HCT116 (cell line): ENCODE measurements around the gene ANKZF1. TPM values are rescaled to one million over a fixed set of nuclear protein-coding genes. Genes with fewer than 3 reads are reported as not detected.

Experiments used
- ATAC-seq: fragments of 200-7000 bp; cut with Tn5 transposase; 2 replicates; pipeline ENCODE4 v1.9.1; 2020; ENCODE audit warnings: mild to moderate bottlenecking, moderate library complexity
- BruUV-seq: library from RNA; stranded (reverse); fragments of 400-500 nt; replicated peaks from 2 replicates; lab custom pipeline; 2021; lab: Mats Ljungman, UMichigan
- CTCF ChIA-PET: fragments of 300-600 bp; sonication (Branson Sonifier 250); formaldehyde crosslinking; loops from one replicate; lab custom pipeline; 2021; ENCODE audit warnings: antibody characterized with exemption; lab: Charles Lee
- POLR2A ChIA-PET: fragments of 300-600, 350-600 bp; sonication (Branson Sonifier 250); formaldehyde crosslinking; loops from one replicate; lab custom pipeline; 2021; ENCODE audit warnings: antibody characterized with exemption; lab: Charles Lee
- RAD21 ChIA-PET, 2 experiments: fragments of 300-600 bp; sonication (Branson Sonifier 250); formaldehyde crosslinking; loops; one replicate each; lab custom pipeline; 2023; ENCODE audit warnings: low total read pairs in 2 of 2; ENCODE audit not compliant: uncharacterized antibody in 2 of 2, unreplicated experiment in 2 of 2, low non-redundant PET in 1 of 2; lab: Charles Lee
- DNase-seq: peaks from one replicate; pipeline ENCODE4 v3.0.0-alpha.2; 2010; ENCODE audit warnings: low read depth, low spot score
- H2AFZ ChIP-seq: fragments of 200-600 bp; shearing (Covaris generic), sonication (generic); 2 replicates; pipeline ENCODE4 v1.6.1; 2017; ENCODE audit warnings: low read depth, mixed run types, mixed read lengths, antibody characterized with exemption, low read length; ENCODE audit not compliant: poor library complexity, severe bottlenecking
- H3K27ac ChIP-seq: 2 replicates; pipeline ENCODE4 v1.5.1; 2012; ENCODE audit warnings: low read depth, low read length
- H3K27me3 ChIP-seq: fragments of 200-600 bp; sonication (generic); 2 replicates; pipeline ENCODE4 v1.6.1; 2016; ENCODE audit warnings: mixed run types, low read length, mixed read lengths; ENCODE audit not compliant: insufficient read depth
- H3K36me3 ChIP-seq, 2 experiments: fragments of 200-500 bp in 1 of 2; fragments of 200-600 bp in 1 of 2; sonication (Bioruptor generic) in 1 of 2; sonication (generic) in 1 of 2; 2 replicates each; pipeline versions ENCODE4 v1.5.1 to v1.6.1; 2014 to 2016; ENCODE audit warnings: low read length in 2 of 2, inconsistent platforms in 1 of 2, mixed read lengths in 1 of 2, mixed run types in 1 of 2; ENCODE audit not compliant: insufficient read depth in 2 of 2, control insufficient read depth in 1 of 2
- H3K4me1 ChIP-seq, 2 experiments: fragments of 200-600 bp in 1 of 2; sonication (generic) in 1 of 2; 2 replicates each; pipeline versions ENCODE4 v1.5.1 to v1.6.1; 2012 to 2017; ENCODE audit warnings: low read length in 2 of 2, inconsistent platforms in 1 of 2, mild to moderate bottlenecking in 1 of 2, mixed read lengths in 1 of 2, mixed run types in 1 of 2, moderate library complexity in 1 of 2; ENCODE audit not compliant: insufficient read depth in 2 of 2, control insufficient read depth in 1 of 2
- H3K4me2 ChIP-seq: fragments of 200-600 bp; sonication (generic); 2 replicates; pipeline ENCODE4 v1.6.1; 2017; ENCODE audit warnings: mixed run types, low read length, mixed read lengths
- H3K4me3 ChIP-seq, 2 experiments: fragments of 200-600 bp in 1 of 2; sonication (generic) in 1 of 2; replicated peaks in 1 of 2; 2 replicates each; pipeline ENCODE4 v1.5.1; 2011 to 2016; ENCODE audit warnings: low read length in 2 of 2, control low read depth in 1 of 2, low read depth in 1 of 2, mild to moderate bottlenecking in 1 of 2, mixed read lengths in 1 of 2, mixed run types in 1 of 2
- H3K79me2 ChIP-seq: fragments of 200-600 bp; sonication (generic); 2 replicates; pipeline ENCODE4 v1.6.1; 2017; ENCODE audit warnings: mild to moderate bottlenecking, mixed run types, low read length, moderate library complexity, mixed read lengths; ENCODE audit not compliant: insufficient read depth
- H3K9ac ChIP-seq: fragments of 200-600 bp; sonication (generic); 2 replicates; pipeline ENCODE4 v1.6.1; 2016; ENCODE audit warnings: low read length, mixed read lengths
- H3K9me2 ChIP-seq: fragments of 200-600 bp; sonication (generic), shearing (Covaris generic); 2 replicates; pipeline ENCODE4 v1.6.1; 2017; ENCODE audit warnings: mixed run types, mild to moderate bottlenecking, moderate library complexity; ENCODE audit not compliant: insufficient read depth
- H3K9me3 ChIP-seq, 2 experiments: fragments of 200-500 bp in 1 of 2; fragments of 200-600 bp in 1 of 2; sonication (Bioruptor generic) in 1 of 2; sonication (generic) in 1 of 2; 2 replicates each; pipeline ENCODE4 v1.6.1; 2014 to 2017; ENCODE audit warnings: low read length in 2 of 2, mixed read lengths in 2 of 2, inconsistent platforms in 1 of 2, low read depth in 1 of 2, mild to moderate bottlenecking in 1 of 2, mixed run types in 1 of 2, moderate library complexity in 1 of 2; ENCODE audit not compliant: control insufficient read depth in 1 of 2, insufficient read depth in 1 of 2
- H4K20me1 ChIP-seq: fragments of 200-600 bp; sonication (generic), shearing (Covaris generic); 2 replicates; pipeline ENCODE4 v1.6.1; 2017; ENCODE audit warnings: mixed run types, mild to moderate bottlenecking, moderate library complexity; ENCODE audit not compliant: insufficient read depth
- CBX3 ChIP-seq: IDR thresholded peaks from 2 replicates; pipeline ENCODE4 v1.6.1; 2012; ENCODE audit warnings: low read depth
- ELF1 ChIP-seq: IDR thresholded peaks from 2 replicates; pipeline ENCODE4 v1.6.1; 2012; ENCODE audit warnings: low read depth, borderline replicate concordance
- EZH2phosphoT487 ChIP-seq: fragments of 200-600 bp; IDR thresholded peaks from 2 replicates; pipeline ENCODE4 v1.6.1; 2018; ENCODE audit warnings: antibody characterized with exemption, borderline replicate concordance
- FOSL1 ChIP-seq: IDR thresholded peaks from 2 replicates; pipeline ENCODE4 v1.6.1; 2012; ENCODE audit warnings: low read depth
- JUND ChIP-seq: IDR thresholded peaks from 2 replicates; pipeline ENCODE4 v1.6.1; 2012
- POLR2AphosphoS5 ChIP-seq: IDR thresholded peaks from 2 replicates; pipeline ENCODE4 v1.6.1; 2011; ENCODE audit warnings: mild to moderate bottlenecking, low read depth, low read length, moderate library complexity
- RAD21 ChIP-seq: IDR thresholded peaks from 2 replicates; pipeline ENCODE4 v1.6.1; 2012; ENCODE audit warnings: low read depth, mild to moderate bottlenecking
- REST ChIP-seq: IDR thresholded peaks from 2 replicates; pipeline ENCODE4 v1.6.1; 2012; ENCODE audit warnings: low read depth
- SIN3A ChIP-seq: IDR thresholded peaks from 2 replicates; pipeline ENCODE4 v1.6.1; 2012; ENCODE audit warnings: low read depth
- SP1 ChIP-seq: IDR thresholded peaks from 2 replicates; pipeline ENCODE4 v1.6.1; 2012; ENCODE audit warnings: low read depth
- YY1 ChIP-seq: IDR thresholded peaks from 2 replicates; pipeline ENCODE4 v1.6.1; 2011; ENCODE audit warnings: low read length, low read depth, moderate library complexity, mild to moderate bottlenecking; ENCODE audit not compliant: insufficient replicate concordance; ENCODE audit errors: extremely low read depth
- ZBTB33 ChIP-seq: IDR thresholded peaks from 2 replicates; pipeline ENCODE4 v1.6.1; 2011; ENCODE audit warnings: mild to moderate bottlenecking, low read length, moderate library complexity; ENCODE audit not compliant: insufficient replicate concordance; ENCODE audit errors: extremely low read depth
- ZFX ChIP-seq: fragments of 450-650 bp; IDR thresholded peaks from 2 replicates; pipeline ENCODE4 v1.6.1; 2017
- ZNF274 ChIP-seq: fragments of 200-500 bp; sonication (Bioruptor generic); IDR thresholded peaks from 2 replicates; pipeline ENCODE4 v1.6.1; 2014; ENCODE audit warnings: mild to moderate bottlenecking, low read depth, low read length, inconsistent platforms
- intact Hi-C: fragments of 100-400 bp; cut with micrococcal nuclease; formaldehyde crosslinking; loops from 2 replicates; pipeline ENCODE4 v1.10.0; 2022
- total RNA-seq: library from RNA; stranded (reverse); gene quantifications from one replicate; pipeline ENCODE4 v1.2.1, GENCODE V29; 2021; ENCODE audit not compliant: unreplicated experiment
- TF ChIP-seq, protein P1 (sequence below): IDR thresholded peaks from 2 replicates; pipeline ENCODE4 v1.6.1; 2012

Gene ANKZF1
- total RNA-seq, 1 experiment from 2014 or later, result 64.7 TPM

GRCh38 chr2:219272995-219273394, 43.4 kb downstream of the ANKZF1 start (continued):
- TF ChIP-seq SP1, result no peak
- TF ChIP-seq CBX3, result no peak
- TF ChIP-seq POLR2AphosphoS5, result no peak
- no peak for TF ChIP-seq ZFX
- no peak for TF ChIP-seq ZBTB33
- TF ChIP-seq RAD21, result no peak
- TF ChIP-seq, protein P1, sequence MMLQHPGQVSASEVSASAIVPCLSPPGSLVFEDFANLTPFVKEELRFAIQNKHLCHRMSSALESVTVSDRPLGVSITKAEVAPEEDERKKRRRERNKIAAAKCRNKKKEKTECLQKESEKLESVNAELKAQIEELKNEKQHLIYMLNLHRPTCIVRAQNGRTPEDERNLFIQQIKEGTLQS, result no peak
- TF ChIP-seq ZNF274, result no peak
- no peak for TF ChIP-seq JUND
- no peak for TF ChIP-seq ELF1
- TF ChIP-seq FOSL1, result no peak

DNA sequence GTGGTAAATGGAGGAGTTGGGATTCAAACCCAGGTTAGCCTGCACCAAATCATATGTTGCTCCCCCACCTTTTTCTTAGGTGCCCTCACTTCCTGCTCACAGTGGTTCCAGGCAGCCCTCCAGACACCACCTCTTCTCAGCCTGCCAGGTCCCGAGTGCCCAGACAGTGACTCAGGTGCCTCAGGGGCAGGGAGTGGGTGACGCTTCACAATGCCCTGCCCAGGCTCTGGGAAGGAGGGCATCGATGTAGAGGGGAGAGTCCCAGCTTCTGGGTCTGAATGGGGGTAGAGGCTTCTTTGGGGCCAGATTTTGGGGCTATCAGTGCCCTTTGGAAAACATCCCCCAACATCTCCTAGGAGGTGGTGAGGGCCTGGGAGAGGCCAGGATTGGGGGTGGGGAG, 44.3 kb downstream of the ANKZF1 start:
- Histone ChIP-seq H2AFZ (peak overlapping the region; percentile 66), H3K36me3 (no peaks in the 10 kb centered on the region), H3K4me2 (peak overlapping the region; percentile 92), H3K9ac (peak overlapping the region; percentile 60), H3K27me3 (peaks cover 6% of the 10 kb centered on the region; the same call in 1 of the 2 replicates), H4K20me1 (no peaks in the 10 kb centered on the region), H3K9me2 (no peaks in the 10 kb centered on the region), H3K27ac (peak overlapping the region; percentile 76), H3K9me3 (no peaks in the 10 kb centered on the region), H3K4me1 (peaks cover 42 to 55% of the 10 kb centered on the region in 2 experiments), H3K4me3 (peak overlapping the region; percentile 3 to 50), H3K79me2 (no peaks in the 10 kb centered on the region)
- intact Hi-C loops, result loop anchor here (1.0 kb wide), 2 partner anchors 45 to 55 kb away; partner anchors contain the start of genes ANKZF1 and ATG9A
- POLR2A ChIA-PET, result interaction anchor here (0.6 to 1.6 kb wide), 9 partner anchors 9 to 68 kb away, joined by 3 to 8 read pairs (median 4); partner anchors contain the start of genes ANKZF1, ATG9A, GLB1L and STK16
- peak; percentile 72 for DNase-seq
- ATAC-seq, result peak; percentile 77
- TF ChIP-seq ELF1 (no peak), EZH2phosphoT487 (no peak), SIN3A (no peak), REST (no peak), POLR2AphosphoS5 (peak; percentile 40; the same call in 1 of the 2 replicates), YY1 (peak; percentile 36)
- BruUV-seq, result no TSS peak
- RAD21 ChIA-PET, result interaction anchor here in 1 of 2 experiments (1.1 kb wide), 1 partner anchor 25 kb away, joined by 3 read pairs; no protein-coding TSS in a partner anchor
- CTCF ChIA-PET, result interaction anchor here (1.4 to 1.6 kb wide), 3 partner anchors 21 to 244 kb away, joined by 4 to 22 read pairs (median 6); no protein-coding TSS in a partner anchor
